GM04503 (cell line): ENCODE results near the gene GRPEL1.
"Not testable (repeated sequence)": the region's sequence is repeated elsewhere in the genome, so short reads cannot be mapped to it uniquely, and the experiment has no call there.

ENCODE experiments used
- DNase-seq: peaks from one replicate; pipeline ENCODE4 v3.0.0-alpha.2; 2012; ENCODE audit warnings: low read depth

The GRPEL1 gene

DNA sequence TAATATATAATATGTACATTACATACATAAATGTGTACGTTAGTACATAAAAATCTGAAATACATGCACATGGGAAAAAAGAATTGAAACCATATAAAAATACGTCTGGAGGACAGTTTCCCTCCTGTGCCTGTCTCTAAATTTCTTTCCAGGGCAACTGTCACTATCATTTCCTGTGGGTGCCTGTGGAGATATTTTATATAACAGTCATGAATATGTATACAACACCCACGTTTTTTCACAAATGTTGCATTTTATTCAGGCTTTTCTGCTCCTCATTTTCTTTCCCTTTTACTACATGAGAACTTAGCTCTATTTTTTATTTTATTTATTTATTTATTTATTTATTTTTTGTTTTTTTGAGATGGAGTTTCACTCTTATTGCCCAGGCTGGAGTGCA, 24.2 kb upstream of the GRPEL1 start:
- DNase-seq: no peak

DNA sequence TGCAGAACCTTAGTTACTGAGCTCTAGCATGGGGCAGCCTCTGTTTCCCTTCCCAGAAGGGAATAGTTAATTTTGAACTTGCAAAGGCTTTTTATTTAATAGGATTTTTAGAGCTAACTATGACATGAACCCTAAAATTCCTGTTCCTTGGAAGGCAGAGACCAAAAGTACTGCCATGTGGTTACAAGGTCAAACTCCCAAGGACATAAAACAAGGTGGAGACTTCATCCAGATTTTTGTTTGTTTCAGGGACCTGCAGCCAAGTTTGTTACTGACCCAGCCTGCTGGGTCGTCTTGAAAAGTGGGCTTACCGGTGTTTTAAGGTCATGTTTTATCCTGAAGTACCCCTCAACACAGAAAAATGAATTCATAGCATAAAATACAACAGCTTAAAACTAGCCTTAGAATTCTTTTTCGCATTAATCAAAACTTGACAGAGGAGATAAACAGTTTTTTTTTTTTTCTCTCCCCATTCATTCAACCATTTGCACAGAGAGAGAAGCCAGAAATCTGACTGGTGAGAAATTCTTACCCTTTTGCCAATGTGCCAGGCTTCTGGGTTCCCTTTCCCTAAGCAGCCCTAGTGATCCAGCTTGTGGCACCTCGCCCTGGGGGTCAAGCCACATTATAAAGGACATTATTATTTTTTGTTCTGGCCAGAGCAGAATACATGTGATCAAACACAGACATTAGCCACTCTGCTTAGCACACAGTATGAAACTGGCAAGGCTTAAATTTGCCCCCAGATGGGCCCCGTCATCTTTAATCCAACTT, 21.5 kb upstream of the GRPEL1 start:
- no peak for DNase-seq

DNA sequence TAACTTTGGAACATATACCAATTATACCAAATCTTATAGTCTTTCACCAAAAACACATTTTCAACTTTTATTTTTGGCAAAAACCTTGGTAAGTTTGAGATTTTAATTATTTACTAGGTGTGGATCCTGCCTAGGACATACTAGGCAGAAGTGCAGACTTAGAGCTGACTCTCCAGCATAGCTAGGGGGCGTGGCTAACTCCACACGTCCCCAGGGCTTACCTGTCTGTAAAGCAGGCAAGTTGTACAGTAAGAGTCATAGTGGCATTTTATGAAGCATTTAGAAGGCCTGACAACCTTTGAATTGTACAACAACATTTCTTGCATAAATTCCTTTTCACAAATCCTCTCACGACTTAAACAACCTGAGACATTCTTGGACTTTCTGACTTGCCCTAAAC, 19.2 kb upstream of the GRPEL1 start:
- no peak for DNase-seq

DNA sequence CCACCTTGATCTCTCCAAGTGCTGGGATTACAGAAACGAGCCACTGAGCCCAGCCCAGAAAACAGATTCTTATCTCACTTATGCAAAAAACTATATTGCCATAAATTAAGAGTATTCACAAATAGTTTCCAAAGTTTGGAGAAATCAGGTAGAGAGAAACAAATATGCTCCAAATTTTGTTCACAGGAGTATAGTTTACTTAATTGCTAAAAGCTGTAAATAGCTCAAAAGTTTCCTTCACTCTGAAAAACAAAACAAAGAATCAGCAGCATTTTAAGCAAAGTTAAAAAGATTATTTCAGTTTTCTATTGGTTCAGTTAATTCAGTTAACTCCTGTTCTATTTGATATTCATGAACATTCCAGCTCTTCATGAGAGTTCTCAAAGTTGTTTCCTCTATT, 18.5 kb upstream of the GRPEL1 start:
- DNase-seq: no peak

DNA sequence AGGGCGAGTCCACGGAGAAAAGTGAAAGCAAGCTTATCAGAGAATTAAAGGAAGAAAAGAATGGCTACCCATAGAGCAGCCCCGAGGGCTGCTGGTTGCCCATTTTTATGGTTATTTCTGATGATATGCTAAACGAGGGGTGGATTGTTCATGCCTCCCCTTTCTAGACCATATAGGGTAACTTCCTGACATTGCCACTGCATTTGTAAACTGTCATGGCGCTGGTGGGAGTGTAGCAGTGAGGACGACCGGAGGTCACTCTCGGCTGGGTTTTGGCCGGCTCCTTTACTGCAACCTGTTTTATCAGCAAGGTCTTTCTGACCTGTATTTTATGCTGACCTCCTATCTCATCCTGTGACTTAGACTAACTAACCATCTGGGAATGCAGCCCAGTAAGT, 16.7 kb upstream of the GRPEL1 start:
- DNase-seq: not testable (repeated sequence)

DNA sequence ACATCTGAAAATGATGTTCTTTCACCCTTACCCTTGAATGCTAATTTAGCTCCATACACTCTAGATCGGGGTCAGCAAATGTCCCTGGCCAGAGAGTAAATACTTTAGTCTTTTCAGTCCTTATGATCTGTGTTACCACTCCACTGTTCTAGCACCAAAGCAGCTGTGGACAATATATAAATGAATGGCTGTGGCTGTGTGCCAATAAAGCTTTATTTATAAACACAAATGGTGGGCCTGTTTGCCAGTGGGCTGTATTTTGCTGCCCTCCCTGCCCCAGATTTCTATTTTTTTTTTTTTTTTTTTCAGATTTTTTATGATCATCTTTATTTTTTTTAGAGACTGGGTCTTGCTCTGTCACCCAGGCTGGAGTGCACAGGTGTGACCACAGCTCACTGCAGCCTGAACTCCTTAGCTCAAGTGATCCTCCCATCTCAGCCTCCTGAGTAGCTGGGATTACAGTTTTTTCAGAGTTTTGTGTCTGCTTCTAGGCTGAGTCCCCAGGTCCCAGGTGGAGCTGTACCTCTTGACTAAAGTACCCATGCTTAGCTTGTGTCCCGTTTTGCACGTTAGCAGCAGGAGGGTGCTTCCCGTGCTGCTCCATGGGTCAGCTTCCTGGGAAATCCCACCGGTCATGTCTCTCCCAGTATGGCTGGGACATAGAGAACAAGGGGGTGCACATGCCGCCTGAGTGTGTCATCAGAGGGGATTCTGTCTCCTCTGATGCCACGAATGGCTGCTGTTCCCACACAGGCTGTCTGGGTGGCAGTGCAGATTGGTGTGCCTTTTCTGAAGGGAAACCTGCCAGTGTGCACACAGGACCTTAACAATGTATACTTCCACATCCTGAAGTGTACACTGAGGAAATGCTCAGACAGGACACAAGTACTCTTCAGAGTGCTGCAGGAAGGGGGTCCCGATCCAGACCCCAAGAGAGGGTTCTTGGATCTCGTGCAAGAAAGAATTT, 16.0 kb upstream of the GRPEL1 start:
- DNase-seq: no peak

DNA sequence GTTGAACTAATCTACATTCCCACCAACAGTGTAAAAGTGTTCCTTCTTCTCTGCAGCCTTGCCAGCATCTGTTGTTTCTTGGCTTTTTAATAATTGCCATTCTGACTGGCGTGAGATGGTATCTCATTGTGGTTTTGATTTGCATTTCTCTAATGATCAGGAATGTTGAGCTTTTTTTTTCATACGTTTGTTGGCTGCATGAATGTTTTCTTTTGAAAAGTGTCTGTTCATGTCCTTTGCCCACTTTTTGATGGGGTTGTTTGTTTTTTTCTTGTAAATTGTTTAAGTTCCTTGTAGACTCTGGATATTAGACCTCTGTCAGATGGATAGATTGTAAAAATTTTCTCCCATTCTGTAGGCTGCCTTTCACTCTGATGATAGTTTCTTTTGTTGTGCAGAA, 12.0 kb upstream of the GRPEL1 start:
- DNase-seq: not testable (repeated sequence)

DNA sequence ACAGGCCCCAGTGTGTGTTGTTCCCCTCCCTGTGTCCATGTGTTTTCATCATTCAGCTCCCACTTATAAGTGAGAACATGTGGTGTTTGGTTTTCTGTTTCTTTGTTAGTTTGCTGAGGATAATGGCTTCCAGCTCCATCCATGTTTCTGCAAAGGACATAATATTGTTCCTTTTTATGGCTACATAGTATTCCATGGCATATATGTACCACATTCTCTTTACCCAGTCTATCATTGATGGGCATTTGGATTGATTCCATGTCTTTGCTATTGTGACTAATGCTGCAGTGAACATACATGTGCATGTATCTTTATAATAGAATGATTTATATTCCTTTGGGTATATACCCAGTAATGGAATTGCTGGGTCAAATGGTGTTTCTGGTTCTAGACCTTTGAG, 11.6 kb upstream of the GRPEL1 start:
- not testable (repeated sequence) for DNase-seq

DNA sequence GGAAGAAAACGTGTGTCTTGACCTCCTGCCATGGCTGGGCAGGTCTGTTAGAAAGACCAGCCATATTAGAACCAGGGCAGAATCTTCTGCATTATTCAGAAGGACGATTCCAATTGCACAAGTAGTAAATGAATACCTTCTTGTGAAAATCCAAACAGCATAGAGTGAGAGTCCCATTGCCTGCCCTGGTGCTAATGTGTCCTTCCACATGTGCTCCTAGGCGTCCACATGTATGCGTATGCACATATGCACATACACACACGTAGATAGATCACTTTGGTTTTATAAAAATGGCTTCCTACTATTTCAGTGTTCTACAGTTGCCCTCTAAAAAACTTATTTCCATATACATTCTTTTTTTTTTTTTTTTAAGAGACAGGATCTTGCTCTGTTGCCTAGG, 10.2 kb upstream of the GRPEL1 start:
- DNase-seq: no peak

DNA sequence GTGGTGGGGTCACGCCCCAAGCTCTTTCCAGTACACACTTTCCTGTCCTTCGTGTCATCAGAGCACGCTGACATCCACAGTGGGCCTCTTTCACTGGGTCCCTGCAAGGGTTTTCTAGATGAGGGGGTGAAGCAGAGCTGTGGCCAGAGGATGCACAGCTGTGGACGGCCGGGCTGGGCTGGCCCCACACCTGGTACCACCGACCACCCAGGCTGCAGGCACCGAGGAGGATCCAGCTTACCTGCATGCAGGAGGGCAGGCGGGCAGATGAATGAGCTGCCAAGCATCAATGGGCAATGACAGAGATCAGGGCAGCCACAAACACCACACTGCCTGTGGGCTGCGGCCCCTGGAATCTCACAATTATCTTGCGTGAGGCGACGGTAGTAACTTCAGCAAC, 9.5 kb upstream of the GRPEL1 start:
- no peak for DNase-seq

DNA sequence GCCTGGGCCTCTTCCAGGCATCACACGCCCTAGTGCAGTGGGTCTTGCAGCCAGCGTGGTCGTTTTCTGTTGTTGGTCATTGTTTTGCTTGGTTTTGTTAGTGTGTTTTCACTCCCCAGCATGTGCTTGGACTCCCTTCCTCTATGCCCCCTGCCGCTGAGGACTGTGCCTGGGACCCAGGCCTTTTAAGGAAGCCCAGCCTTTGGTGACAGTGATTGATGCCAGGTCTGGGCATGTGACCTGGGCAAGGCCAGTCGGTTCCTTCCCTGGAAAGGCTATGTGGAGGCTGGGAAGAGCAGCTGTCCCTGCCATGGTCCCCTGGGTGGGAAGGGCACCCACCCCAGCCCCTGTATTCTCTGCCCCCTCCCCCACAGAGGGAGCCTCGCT, 8.8 kb upstream of the GRPEL1 start:
- DNase-seq: no peak

DNA sequence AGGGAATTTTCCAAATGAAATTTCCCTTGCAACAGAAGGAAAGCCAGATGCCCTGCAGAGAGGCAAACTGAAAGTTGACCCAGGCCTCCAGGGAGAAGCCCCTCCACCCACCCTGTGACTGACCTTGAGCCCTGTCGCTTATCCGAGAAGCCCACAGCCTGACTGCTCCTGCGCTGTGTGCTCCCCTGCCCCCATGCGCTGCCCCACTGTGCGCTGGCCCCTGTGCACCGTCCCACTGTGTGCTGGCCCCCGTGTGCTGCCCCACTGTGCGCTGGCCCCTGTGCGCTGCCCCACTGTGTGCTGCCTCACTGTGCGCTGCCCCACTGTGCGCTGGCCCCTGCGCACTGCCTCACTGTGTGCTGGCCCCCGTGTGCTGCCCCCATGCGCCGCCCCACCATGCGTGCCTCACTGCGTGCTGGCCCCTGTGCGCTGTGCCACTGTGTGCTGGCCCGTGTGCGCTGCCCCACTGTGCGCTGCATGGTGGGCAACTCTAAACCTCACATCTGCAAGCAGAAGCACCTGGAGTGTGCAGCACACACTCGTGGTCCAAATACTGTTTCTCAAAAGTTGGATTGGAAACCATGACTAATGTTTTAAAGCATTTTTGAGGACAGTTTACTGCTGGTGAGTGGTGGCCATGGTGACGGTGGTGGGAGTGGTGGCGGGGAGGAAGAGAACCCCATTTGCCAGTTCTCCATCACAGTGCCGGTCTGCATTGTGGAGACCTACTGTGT, 8.3 kb upstream of the GRPEL1 start:
- DNase-seq: no peak

DNA sequence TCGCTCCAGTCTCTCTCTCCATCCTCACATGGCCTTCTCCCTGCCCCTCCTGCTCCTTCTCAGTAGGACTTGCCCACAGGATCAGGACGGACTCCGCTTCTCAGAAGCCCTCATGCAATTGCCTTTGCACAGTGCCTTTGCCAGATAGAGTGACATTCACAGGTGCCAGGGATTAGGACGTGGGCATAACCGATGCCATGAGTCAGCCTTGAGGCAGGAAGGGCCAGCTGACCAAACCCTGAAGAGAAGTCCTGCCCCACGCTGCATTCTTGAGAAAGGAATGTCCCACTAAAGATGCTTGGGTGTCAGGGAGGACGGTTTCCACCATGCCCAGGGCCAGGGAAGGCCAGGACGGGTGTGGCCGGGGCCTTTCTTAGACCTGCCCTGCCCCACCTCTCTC, 6.6 kb upstream of the GRPEL1 start:
- DNase-seq: no peak

DNA sequence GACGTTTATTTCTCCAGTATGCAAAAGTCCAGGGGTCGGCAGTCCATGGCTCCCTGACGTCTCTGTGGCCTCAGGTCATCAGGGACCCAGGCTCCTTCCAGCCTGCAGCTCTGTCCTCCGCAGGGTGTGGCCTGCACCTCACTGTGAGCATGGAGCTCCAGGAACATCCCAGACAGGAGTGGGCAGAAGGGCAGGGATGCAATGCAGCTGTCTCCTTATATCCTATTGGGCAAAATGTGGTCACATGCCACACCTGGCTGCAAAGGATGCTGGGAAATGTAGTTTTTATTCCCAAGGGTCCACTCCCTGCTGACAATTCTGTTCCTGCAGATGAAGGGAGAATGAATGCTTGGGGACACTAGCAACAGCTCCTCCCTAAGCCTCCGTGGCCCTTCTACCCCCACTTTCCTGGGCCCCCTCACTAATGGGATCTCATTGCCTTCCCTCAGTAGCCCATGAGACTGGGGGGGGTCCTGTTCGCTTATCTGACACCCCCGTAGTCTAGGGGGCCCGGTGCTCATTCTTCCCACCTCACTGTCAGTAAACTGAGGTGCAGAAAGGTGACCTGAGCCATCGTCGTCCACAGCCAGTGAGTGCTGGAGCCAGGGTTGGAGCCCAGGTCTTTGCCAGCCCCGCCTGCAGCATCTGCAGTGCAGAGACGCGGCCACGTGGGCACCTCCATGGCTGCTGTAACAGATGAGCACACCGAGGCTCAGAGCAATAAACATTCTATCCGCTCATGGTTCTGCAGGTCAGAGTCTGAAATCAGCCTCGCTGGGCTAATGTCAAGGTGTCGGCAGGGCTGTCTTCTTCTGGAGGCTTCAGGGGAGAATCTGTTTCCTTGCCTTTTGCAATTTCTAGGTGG, 5.9 kb upstream of the GRPEL1 start:
- DNase-seq: no peak

DNA sequence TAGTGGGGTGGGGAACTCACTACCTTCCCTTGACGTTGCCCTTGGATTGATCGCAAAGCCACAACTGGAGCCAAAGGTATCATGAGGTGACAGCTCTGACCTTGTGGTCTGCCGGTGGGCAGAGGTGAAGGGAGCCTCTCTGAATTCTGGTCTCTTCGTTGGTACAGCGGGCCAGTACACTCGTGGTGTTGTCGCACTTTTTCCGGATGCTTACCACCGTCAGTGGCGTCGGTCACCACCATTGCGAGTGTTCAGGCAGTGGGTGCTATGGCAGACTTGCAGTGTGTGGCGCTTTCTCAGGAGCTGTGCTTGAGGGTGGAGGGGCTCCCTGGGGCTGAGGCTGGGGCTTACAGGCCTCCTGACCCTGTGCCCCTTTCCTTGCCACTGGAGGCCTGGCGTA, 5.2 kb upstream of the GRPEL1 start:
- DNase-seq: no peak

DNA sequence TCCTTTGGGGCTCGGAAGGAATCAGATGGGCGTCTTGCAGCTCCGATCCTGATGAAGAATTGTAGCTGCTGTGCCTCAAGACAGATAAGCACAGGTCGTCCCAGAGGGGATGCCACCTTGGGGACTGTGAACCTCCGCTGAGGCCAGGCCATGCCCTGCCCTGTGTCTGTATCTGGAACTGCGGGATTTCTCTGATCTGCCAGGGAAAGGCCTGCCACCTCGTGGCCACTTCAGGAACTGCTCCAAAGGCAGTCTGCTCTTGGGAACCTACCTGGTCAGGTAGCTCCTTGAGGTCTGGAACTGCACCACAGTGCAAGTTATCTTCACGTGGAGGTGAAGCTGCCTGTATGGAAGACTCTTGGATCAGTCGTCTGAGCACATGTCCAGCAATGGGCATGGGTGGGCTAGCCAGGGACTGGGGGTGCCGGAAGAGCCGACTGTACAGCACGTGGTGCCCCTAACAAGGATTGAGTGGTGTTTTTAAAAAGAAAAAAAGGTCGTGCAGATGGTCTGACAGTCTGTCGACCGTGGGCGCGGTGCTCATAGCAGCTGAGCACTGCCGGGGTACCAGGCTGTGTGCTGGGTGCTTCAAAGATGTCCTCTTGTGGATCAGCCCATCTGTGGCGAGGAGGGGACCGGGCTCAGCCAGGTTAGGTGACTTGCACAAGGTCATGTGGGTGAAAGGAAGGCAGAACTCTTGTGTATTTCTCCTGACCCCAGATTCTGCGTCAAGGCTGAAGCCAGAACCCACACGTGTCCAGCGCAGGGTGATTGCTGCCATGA, 3.1 kb upstream of the GRPEL1 start:
- DNase-seq: no peak

DNA sequence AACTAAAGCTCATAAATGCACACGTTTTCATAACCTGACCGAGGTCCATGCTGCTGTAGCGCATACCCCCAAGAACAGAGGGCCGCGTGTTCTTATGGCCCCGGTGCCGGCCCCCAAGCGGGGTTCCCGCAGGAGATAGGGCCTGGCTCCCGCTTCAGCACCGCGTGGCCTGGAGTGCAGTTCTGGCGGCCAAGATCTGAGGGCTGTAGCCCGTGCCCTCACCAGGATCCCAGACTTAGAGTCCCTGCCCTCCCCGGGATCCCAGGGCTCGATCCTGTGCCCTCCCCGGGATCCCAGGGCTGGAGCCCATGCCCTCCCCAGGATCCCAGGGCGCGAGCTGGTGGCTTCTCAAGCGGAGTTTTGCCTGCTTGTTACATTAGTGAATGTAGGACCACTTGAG, 1.0 kb upstream of the GRPEL1 start:
- no peak for DNase-seq

DNA sequence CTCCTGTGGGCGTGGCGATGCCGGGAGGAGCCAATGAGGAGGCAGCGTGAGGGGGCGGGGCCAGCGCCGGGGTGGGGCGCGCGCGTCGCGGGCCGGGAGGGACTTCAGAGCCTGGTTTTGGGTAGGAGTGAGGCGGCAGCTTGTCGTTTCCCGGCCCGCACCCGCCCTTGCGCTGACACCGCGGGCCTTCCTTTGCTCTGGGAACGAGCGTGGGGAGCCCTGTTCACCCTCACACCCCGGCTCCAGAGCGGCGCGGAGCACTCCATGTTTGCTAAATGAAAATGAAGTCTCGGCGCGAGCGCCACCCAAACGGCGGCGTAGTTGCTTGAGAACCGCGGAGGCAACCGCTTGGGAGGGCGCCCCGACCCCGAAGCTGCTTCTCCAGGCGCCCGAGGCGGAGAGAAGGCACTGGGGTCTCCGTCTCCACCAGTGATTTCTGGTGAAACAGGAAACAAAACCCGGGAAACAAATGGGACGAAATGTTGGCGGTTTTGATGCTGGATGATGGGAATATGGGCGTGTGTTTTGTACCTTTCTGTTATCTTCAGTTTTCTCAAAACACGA, 497 bp upstream of the GRPEL1 start:
- DNase-seq: no peak

DNA sequence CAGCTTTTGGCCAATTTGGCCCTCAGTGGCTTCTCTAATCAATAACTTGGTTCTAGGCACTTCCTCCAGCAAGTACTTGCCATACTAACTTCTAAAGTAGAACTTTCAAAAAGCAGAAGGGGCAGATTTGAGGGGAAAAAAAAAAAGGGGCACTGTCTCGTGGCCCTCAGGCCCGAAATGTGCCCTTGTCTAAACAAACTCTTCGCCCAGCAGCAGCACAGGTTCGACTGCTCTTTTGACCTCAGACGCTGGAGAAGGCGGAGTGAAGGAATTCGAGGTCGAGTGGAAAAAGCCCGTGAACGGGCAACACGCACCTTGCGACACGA, 775 bp downstream of the GRPEL1 start:
- DNase-seq: no peak

DNA sequence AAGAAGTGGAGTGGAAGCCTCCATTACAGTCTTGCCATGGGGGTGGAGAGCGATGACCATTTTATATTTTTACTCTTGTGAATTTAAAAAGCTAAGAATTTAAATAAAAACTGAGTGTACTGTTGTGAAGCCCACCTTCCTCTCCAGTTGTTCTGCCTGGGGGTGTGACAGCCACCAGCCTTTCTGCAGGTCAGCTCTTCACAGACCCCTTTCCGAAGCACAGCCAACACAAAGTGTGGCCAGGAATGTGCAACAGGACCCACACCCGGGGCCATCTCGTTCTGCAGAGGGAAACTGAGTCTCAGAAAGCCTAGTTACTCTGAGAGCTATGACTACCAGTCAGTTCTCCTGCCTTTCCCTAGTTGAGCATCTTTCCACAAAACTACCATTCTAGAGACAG, 1.4 kb downstream of the GRPEL1 start:
- no peak for DNase-seq

DNA sequence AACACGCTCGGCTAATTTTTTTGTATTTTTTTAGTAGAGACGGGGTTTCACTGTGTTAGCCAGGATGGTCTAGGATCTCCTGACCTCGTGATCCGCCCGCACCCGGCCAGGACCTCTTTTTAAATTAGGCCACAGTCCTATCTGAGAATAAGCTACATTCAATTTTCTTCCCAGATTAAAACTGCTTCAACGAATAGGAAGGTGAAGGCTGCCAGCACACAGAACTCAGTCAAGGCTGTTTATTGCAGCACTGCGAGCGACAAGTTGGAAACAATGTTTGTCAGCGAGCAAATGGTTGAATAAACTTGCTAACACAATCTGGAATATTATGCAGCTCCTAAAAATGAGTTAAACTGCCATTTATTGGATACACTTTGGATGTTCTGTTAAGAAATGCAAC, 1.9 kb downstream of the GRPEL1 start:
- no peak for DNase-seq
